Left kidney (tissue), 2 donors: Measurements from ENCODE around the gene ANGPT4. TPM values are rescaled to one million over a fixed set of nuclear protein-coding genes. Genes with fewer than 3 reads are reported as not detected.
A peak's percentile ranks its signal among the peaks of the same experiment; 100 is the strongest.
"Not testable (repeated sequence)": the region's sequence is repeated elsewhere in the genome, so short reads cannot be mapped to it uniquely, and the experiment has no call there.

Source experiments
- DNase-seq: peaks from one replicate; pipeline ENCODE4 v3.0.0-alpha.2; 2013
- polyA plus RNA-seq: library from polyadenylated mRNA; unstranded; fragments of 120-200 nt; gene quantifications from one replicate; pipeline ENCODE4 v1.2.1, GENCODE V29; 2013; ENCODE audit not compliant: insufficient read length

ANGPT4 gene
- polyA plus RNA-seq, 1 donor: 0.22 TPM

DNA sequence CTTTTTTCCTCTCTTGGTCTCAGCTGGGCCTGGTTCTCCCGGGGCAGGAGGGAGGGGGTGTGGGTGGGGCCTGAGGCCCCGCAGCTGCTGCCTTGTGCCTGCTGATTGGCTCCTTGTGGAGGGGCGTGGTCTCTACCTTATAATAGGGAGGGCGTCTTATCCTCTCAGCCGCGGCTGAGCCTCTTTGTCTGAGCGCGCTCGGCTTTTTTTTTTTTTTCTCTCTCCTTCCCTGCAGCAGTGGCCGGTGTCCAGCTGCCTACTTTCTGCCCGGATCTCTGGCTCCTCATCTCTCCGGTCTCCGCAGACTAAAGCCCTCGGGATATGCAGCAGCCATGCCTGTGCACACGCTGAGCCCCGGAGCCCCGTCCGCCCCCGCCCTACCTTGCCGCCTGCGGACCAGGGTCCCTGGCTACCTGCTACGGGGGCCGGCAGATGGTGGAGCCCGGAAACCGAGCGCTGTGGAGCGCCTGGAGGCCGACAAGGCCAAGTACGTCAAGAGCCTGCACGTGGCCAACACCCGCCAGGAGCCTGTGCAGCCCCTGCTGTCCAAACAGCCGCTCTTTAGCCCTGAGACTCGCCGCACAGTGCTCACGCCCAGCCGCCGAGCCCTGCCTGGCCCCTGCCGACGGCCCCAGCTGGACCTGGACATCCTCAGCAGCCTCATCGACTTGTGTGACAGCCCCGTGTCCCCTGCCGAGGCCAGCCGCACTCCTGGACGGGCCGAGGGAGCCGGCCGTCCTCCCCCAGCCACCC is 71.5 kb downstream of the ANGPT4 start:
- DNase-seq: peak; percentile 91

DNA sequence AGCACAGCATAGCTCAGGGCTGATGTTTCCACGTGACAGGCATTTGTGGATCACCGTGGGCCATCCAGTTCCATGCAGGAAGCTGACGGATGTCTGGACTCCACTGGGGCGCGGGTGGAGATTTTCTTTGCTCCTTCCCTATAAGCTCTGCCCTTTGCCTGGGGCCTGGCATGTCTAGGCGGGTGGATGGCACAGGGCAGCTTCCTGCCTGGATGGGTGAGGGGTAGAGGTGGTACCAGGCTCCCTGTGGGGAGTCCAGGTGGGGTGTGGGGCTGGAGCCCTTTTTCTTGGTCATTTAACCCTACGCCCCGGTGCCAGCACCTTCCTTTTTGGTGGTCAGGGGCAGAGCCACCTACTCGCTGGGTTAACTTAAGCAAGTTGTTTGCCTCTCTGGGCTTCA is 72.2 kb downstream of the ANGPT4 start:
- no peak for DNase-seq

DNA sequence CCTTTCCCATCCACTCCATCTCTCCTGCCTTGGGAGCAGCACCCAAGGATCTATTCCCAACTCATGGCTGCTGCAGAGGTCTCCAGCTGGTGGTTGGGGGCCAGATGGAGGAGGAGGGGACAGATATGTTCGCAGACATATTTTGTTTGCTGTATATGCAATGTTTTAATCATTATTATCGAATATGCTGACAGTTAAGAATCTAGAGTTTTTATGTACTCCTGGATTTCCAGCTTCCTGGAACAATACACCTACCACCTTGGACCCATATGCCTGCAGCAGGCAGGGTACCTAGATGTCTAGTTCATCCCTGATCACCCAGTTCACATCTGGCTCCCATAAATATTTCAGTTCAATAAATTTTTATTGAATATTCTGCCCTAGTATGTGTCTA is 73.6 kb downstream of the ANGPT4 start:
- no peak for DNase-seq

DNA sequence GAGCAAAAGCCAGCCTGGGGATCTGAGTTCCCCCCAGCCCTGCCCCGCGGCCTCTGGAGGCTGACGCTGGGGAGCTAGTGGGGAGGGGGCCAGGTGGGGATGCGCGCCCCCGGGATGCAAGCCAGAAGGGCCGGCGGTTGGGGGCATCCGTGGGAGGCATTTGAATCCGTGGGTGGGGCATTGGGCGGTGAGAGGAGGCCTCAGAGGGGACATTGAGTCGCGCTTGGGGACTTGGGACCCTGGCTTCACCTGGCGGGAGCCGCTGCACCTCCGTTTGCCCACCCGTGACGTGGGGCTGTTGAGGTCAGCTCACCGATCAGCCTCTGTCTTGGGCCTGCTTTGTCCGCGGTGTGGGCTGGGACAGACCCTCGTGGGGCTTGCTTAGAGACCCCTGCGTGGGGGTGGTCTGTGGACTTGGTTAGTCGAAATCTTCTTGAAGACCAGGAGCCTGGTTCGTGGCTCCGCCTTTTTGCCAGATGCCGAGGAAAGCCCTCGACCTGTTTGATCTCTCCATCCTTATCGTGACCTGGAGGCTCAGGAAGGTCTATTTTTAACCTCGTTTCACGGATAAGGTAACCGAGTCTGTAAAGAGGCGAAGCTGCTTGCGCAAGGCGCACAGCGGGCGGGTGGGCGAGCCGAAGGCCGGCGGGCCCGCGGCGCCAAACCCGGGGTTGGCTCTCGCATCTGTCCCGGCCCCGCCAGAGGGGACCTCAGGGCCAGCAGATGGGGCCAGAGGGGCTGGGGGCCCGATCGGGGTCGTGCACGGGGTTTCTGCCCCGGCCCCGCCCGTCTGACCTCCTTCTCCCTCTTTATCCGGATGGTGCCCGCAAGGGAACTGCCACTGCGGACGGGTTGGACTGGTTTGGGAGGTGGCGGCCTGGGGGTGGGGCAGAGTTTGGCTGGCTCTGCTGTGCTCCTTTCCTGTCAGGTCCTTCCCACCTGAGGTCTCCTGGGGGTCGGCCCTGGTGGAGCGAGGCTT is 74.3 kb downstream of the ANGPT4 start:
- no peak for DNase-seq

DNA sequence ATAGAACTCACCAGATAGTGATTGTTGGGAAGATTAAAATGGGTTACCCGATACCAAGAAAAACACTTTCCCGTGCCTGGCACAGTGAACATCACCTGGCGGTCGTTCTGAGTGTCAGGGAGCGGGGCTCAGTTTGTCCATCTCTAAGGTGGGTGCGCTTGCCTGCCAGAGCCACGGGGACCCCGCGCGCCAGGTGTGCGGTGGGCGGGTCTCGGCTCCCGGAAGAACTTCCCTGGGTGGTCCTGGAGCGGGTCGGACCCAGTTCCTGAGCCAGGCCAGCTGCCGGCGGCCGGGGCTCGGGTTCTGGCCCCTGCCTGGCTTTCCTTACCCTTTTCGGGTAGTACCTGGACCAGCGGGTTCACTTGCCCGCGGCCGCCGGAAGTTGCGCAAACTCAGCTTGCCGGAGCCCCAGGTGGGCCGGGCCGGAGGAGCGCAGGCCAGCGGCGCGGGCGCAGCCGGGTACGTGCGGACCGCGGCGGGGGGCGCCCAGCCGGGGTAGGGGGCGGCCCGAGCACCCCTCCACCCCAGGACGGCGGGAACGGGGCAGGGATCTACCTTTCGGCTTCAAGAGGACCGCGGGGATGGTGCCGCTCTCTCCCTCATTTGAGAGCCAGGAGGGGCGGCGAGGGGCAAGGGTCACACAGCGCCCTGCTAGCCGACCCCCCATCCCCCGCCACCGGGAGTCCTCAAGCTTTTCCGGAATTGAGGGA is 75.1 kb downstream of the ANGPT4 start:
- DNase-seq: no peak

DNA sequence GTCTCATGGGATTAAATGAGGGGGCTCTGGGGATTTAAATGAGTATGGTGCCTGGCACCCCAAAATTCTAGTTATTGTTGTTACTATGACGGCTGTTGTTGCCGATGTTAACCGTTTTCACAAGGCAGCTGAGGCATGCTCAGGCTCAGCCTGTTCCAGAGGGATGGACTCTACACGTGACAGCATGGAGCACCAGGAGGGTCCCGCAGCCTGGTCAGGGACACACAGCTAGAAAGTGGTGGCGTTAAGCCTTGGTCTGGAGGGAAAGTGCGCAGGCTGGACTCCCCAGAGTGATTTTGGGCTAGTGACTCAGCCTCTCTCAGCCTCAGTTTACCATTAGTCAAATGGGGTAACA is 75.7 kb downstream of the ANGPT4 start:
- no peak for DNase-seq

DNA sequence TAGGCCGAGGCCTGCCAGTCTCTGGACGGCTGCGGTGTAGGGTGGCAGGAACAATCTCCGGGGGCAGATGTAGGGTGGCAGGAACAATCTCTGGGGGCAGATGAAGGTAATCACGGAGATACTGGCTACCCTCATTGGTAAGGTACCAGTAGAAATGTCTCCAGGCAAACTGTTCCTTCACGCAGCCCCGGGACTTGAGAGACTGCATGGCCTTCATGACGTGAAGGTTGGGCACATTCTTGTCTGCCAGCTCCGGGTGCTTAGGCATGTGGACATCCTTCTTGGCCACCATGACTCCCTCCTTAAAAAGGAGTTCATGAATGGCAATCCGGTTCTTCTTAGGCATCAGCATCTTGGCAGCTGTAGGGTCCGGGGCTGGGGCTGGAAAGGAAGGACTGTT is 76.5 kb downstream of the ANGPT4 start:
- no peak for DNase-seq

DNA sequence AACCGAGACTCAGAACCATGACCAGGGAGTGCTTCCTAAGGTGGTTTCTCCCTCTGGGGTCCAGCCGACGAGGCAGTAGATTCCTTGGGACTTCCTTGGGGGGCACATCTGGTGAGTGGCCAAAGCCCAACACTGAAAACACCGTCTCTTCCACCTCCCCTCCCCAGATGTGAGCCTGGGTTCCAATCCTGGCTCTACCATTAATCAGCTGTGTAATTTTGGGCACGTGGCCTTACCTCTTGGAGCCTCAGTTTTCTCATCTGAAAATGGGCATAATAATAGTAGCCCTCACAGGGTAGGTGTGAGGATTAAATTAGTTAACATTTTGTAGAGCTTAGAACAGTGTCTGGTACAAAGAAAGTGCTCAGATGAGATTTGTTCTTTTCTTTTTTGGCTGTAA is 77.1 kb downstream of the ANGPT4 start:
- DNase-seq: no peak

DNA sequence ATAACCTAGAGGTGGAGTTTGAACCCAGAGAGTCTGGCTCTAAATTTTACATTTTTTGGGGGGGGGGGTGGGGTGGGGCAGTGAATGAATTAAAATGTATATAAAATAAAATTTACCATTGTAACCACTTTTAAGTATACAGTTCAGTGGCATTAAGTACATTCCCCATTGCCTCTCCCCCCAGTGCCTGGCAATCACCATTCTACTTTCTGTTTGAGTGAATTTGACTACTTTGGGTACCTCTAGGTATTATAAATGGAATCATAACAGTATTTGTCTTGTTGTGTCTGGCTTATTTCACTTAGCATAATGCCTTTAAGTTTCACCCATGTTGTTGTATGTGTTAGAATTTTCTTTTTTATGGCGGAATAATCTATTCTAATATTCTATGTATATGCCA is 79.9 kb downstream of the ANGPT4 start:
- no peak for DNase-seq

DNA sequence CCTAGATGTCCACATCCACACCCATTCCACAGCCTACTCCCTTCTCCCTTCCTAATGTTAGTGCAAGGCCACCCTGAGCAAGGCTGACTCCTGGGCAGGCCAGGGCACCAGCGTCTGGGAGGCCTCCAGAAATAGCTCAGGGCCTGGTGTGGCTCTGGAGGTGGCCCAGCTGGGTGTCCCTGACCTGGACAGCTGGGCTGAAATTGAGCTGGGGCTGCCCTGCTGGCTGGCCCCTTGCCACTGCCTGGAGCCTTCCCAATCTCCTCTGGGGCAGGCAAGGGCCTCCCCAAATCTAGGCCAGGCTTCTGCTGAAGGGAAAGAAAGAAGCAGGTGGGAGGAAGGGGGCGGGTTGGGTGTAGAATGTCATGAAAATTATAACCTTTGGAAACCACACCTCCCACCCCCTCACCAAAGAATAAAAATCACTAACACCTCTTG is 80.5 kb downstream of the ANGPT4 start:
- DNase-seq: no peak

DNA sequence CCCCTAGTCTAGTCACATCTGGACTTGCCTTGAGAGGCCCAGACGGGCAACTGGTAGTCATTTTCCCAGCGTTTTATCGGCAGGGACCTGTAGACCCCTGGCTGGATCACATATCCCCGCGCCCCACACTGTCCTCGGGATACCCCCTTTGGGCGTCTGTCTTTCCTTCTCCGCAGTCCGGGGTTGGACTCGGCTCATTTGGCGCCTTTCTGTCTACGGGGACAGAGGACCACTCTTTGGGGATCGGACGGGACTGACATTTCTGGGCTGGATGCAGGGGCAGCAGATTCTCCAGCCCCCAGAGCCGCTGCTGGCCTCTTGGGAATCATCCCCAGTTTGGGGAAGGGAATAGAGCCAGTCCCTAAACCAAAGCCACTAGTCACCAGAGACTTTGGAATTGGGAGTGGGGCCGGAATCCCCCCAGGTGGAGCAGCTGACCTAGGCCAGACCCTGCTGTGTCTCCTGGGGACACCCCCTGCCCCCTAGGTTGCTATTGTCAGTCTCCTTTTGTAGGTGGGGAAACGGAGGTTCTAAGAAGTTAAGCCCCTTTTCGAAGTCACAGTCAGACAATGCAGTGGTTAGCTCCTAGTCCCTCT is 81.9 kb downstream of the ANGPT4 start:
- no peak for DNase-seq

DNA sequence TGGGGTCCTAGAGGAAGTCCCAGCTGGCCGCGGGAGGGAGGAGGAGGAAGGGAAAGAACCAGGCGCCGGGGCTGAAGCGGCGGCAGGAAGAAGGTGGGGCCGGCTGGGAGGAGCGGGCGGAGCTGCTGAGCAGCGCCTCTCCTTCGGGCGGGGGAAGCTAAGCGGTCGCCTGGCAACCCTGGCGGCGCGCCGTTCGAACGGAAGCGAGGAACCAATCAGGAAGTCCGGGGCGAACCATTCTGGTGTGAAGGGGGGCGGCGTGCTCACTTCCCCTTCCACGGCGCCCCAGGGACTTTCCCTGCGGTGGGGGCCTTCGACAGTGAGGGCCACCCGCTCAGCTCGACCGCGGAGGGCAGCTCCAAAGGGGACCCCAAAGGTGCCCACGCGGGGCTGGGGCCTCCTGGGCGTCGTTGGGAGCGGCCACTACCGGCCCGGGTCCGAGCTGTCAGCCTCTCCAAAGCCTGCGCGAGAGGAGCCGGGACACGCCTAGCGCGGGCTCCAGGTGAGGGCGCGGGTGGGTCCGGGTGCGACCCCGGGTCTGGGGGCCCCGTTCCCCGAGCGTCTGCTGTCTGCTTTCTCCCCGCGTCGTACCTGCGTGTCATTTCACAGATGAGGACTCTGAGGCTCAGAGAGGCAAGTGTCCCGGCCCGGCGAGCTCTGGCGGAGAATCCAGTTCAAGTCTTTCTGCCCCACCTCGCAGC is 82.5 kb downstream of the ANGPT4 start, which contains the start of gene FAM110A:
Gene FAM110A (plus strand): TSS at position 266 of the 701 bp plus-strand sequence. CDS start 11,090 bp downstream, outside the sequence.
- peak; percentile 94 for DNase-seq

DNA sequence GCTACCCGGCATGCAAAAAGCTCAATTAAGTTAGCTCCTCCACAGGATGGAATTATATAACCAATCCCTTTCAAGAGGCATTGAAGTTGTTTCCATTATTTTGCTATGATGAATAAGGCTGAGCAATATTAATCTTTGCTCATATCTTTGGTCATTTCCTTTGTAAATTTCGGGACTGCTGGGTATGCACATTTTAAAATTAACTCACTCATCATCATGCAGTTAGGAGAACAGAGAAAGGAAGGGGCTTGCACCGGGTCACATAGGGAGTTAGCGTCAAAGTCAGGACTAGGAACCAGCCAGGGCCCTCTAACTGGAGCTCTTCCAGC is 83.0 kb downstream of the ANGPT4 start:
- no peak for DNase-seq

DNA sequence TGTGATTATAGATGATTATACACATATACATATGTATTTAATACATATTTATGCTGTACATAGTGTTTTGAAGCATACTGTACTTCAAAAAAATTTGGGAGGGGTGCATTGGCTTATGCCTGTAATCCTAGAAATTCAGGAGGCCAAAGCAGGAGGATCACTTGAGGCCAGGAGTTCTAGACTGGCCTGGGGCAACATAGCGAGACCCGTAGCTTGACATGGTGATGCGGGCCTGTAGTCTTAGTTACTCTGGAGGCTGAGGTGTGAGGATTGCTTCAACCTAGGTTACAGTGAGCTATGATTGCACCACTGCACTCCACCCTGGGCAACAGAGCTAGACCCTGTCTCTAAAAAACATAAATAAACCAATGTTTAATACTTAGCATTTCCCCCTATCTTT is 84.2 kb downstream of the ANGPT4 start:
- no peak for DNase-seq

DNA sequence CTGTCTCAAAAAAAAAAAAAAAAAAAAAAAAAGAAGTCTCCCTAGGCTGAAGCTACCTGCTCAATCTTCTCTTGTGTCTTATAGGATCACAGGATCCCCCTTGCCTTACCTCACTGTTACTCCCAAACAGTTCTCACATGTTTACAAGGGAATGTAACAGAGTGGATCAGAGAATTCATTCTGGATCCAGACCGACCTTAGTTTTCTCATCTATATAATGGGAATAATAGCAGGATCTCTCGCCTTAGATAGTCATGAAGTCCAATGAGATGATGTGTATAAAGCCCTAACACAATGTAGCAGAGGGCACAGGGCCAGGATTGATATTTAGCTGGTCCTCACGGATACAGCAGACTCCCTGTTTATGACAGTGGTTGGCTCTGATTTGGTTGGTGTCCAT is 84.9 kb downstream of the ANGPT4 start:
- DNase-seq: no peak

DNA sequence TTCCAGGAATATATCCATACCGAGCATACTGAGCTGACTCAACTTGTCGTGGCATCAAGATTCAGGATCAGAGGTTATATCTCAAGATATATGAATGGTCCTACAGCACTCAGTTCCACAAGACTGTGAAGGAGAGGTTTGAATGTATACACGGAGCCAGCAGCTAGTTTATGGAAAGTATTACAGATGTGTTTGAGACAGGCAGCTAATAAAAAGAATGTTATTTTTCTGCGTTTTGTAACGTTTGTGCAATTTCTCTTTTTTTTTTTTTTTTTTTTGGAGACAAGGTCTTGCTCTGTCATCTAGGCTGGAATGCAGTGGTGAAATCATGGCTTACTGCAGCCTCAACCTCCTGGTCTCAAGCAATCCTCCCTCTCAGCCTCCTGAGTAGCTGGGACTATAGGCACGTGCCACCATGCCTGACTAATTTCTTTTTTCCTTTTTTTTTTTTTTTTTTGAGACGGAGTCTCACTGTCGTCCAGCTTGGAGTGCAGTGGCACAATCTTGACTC is 86.1 kb downstream of the ANGPT4 start:
- no peak for DNase-seq

DNA sequence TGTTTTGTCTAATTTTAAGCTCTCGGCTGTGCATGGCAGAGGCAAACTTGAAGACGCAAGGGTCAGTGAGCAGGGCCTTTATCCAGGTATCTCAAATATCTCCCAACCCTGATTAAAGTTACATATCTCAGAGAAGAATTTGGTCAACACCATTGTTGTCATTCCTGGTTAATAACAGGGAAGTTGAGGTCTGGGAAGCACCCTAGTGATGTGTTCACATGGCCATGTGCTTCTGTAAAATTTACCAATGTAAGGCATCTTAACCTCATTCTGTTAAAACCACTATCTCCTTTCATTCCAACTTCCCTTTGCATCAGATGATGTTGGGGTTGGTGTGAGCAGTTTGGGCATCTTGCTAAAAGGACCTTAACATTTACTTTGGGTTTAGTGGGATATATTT is 86.6 kb downstream of the ANGPT4 start:
- no peak for DNase-seq

DNA sequence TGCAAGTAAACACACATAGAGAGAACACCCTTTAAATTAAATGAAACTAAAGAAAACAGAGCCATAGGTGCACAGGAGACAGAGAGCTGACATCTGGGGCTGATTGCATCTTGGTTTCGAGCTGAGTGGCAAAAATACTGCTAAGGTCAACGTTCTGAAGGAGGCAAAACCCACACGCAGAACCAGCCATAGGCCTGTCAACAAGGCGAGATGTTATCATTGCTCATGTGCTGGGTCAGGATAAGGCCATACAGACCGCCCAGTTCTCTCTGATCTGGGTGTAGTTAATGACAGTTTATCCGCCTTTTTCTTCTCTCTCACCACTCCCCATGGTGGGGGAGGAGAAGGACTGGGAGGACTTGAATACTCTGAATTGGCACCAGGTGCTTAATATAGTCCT is 87.1 kb downstream of the ANGPT4 start:
- DNase-seq: no peak

DNA sequence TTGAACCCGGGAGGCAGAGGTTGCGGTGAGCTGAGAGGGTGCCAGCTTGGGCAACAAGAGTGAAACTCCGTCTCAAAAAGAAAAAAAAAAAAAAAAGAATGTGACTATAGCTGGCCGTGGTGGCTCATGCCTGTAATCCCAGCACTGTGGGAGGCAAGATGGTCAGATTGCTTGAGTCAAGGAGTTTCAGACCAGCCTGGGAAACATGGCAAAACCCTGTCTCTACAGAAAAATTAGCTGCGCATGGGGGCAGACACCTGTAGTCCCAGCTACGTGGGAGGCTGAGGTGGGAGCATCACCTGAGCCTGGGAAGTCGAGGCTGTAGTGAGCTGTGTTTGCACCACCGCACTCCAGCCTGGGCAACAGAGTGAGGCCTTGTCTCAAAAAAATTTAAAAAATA is 88.2 kb downstream of the ANGPT4 start:
- DNase-seq: not testable (repeated sequence)

DNA sequence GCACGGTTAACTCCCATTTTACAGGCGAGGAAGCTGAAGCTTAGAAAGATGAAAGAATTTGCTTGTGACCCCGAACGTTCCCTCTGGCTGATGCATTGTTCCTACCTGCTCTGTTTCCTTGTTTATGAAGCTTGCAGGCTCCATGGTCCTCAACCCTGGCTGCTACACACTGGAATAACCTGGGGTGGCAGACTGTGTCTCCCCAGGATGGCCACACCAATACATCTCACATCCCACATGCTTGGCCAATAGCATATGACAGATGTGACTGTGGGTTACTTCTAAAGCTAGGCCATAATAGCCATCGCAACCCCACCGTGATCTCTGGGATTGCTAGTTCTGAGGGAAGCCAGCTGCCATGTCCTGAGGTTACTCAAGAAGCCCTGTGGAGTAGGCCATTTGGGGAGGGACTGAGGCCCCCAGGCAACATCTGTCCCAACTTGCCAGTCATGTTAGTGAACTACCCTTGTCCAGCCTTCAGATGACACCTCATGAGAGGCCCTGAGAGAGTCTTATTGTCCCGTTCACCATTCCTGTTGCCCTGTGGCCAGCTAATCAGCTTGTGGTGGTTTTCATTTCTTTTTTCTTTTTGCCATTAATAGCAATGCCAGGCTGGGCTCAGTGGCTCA is 89.3 kb downstream of the ANGPT4 start:
- DNase-seq: no peak
